GM19023 (cell line): Measurements from ENCODE around the gene MYOM1.
"Not testable (repeated sequence)": the region's sequence is repeated elsewhere in the genome, so short reads cannot be mapped to it uniquely, and the experiment has no call there.

Experiments
- ATAC-seq: cut with Tn5 transposase; IDR thresholded peaks from one replicate; pipeline ENCODE4 v1.9.1; 2021; ENCODE audit warnings: mild to moderate bottlenecking, moderate library complexity; ENCODE audit not compliant: unreplicated experiment

MYOM1 gene

GRCh38 chr18:3041843-3042242 is 177.9 kb downstream of the MYOM1 start:
- ATAC-seq, result no peak

- no peak for ATAC-seq
These were observed 178.9 kb downstream of the MYOM1 start for GRCh38 chr18:3040881-3041280.

GRCh38 chr18:3040173-3040572 is 179.6 kb downstream of the MYOM1 start:
- ATAC-seq, result no peak

GRCh38 chr18:3037423-3037915 is 182.3 kb downstream of the MYOM1 start:
- ATAC-seq, result peak; percentile 97

- no peak for ATAC-seq
These were observed 183.7 kb downstream of the MYOM1 start for GRCh38 chr18:3036108-3036507.

GRCh38 chr18:3035635-3036034 is 184.1 kb downstream of the MYOM1 start:
- ATAC-seq, result no peak

GRCh38 chr18:3032721-3033120 is 187.0 kb downstream of the MYOM1 start:
- ATAC-seq, result no peak

GRCh38 chr18:3029215-3029952 is 190.4 kb downstream of the MYOM1 start:
- no peak for ATAC-seq

- ATAC-seq, result not testable (repeated sequence)
These were observed 191.7 kb downstream of the MYOM1 start for GRCh38 chr18:3028115-3028514.

- no peak for ATAC-seq
These were observed 192.3 kb downstream of the MYOM1 start for GRCh38 chr18:3027370-3027891.

- ATAC-seq, result no peak
These were observed 194.2 kb downstream of the MYOM1 start for GRCh38 chr18:3025544-3025943.

GRCh38 chr18:3023603-3024002 is 196.2 kb downstream of the MYOM1 start:
- not testable (repeated sequence) for ATAC-seq
